Effector CD8-positive, alpha-beta T cell (primary cell): ENCODE measurements around the gene ATP10B.
"Not testable (repeated sequence)": the region's sequence is repeated elsewhere in the genome, so short reads cannot be mapped to it uniquely, and the experiment has no call there.

Source experiments
- DNase-seq: peaks from one replicate; lab custom pipeline; 2025; lab: John Stamatoyannopoulos, UW

ATP10B gene

DNA sequence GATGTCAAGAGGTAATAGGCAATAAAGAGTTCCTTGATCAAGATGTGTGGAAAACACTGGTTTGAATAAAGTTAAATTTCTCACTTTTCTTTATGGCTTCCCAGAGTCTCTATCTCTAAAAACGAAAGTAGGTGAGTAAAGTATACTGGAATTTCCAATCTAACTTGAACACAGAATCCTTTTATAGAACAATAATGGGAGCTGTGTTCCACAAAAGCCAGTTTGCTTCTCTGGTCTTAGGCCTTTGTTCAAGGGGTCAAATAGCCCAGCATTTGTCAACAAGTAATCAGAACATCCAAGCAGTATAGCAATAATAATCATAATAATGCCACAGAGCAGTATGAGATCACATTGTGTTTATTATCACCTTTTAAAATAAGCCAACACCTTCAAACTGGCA lies 20.2 kb downstream of the ATP10B start:
- no peak for DNase-seq

DNA sequence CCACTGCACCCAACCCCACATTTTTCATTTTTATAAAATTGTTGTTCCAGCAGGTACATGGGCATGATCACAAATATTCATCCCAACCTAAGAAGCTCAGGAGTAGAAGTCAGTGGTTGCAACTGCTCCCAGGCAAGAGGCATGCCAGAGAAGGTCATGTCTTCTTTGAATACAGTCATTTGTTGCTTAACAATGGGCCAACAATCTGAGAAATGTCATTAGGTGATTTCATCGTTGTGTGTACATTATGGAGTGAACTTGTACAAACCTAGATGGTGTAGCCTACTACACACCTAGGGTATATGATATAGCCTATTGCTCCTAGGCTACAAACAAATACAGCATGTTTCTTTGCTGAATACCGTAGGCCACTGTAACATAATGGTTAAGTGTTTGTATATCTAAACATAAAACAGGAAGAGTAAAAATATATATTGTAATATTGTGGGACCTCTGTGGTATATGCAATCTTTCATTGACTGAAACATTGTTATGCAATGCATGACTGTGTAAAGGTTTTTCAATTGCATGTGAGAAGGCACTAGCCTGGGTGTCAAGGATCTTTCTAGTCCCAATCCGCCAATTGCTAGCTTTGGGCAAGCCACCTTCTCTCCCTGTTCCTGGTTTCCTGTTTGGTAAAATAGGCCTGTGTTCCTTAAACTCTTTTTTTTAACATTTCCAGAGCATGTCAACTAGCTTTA lies 27.6 kb downstream of the ATP10B start:
- DNase-seq = no peak

DNA sequence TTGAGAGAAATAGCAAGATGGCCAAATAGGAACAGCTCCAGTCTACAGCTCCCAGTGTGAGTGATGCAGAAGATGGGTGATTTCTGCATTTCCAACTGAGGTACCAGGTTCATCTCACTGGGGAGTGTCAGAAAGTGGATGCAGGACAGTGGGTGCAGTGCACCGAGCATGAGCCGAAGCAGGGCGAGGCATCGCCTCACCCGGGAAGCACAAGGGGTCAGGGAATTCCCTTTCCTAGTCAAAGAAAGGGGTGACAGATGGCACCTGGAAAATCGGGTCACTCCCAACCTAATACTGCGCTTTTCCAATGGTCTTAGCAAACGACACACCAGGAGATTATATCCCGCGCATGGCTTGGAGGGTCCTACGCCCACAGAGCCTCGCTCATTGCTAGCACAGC lies 39.0 kb downstream of the ATP10B start:
- DNase-seq = not testable (repeated sequence)

- no peak for DNase-seq
These were observed 46.6 kb downstream of the ATP10B start for GRCh38 chr5:160805376-160805775.

DNA sequence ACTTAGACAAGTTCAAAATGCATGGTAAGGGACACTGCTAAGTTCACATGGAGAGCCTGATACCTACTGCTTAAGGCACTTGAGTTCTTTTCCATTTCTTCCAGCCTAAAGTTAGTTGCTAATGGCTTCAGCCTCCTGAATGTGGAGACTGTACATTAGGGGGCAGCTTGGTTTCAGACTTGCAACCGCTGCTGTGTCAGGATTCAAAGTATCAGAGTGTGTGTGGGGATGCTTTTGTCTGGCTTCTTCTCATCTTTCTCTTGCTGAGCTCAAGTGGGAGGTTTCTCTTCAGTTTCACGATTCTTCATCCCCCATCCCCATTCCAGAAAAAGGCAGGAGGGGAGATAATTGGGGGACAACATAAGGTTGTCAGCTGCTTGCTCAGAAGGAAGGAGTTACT lies 49.4 kb downstream of the ATP10B start:
- no peak for DNase-seq

GRCh38 chr5:160800375-160801275 lies 51.4 kb downstream of the ATP10B start:
- no peak for DNase-seq

DNA sequence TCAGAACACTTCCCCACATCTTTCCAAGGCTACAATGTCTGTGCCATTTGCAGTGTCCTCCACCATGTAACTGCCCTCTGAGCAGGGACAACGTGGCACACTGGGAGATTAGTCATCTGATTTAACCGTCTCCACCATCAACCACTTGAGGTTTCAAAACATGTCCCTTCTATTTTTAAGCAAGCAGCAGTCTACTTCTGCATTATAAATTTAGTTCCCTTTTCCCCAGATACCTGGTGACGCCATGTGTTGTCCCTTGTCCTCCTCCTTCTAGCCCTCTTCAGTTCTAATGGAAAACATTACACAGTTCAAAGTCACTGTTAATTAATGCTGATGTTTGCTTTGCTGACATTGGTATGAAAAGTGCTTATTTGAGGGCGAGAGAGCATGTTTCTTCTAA lies 52.8 kb downstream of the ATP10B start:
- DNase-seq = no peak

- no peak for DNase-seq
These were observed 55.0 kb downstream of the ATP10B start for GRCh38 chr5:160797020-160797419.

- no peak for DNase-seq
These were observed 58.5 kb downstream of the ATP10B start for GRCh38 chr5:160793530-160793899.

GRCh38 chr5:160792732-160793529 lies 59.1 kb downstream of the ATP10B start:
- DNase-seq = no peak

DNA sequence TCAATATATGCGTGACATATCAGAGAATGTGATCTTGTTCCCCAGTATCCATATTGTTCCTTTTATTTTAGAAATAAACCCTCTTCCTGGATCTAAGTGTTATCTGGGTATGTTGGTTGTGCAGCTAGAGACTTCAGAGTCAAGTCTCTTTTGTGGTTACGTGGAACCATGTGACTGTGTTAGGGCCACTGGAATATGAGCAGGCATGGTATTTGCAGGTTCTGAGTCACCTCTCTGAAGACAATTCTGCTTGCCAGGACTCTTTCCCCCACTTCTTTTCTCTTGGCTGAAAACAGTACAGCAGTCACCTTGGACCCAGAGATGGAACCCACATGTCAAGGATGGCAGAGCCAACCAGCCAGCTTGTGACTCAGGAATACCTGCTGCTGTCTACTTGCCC lies 59.7 kb downstream of the ATP10B start:
- no peak for DNase-seq

- DNase-seq = no peak
These were observed 62.7 kb downstream of the ATP10B start for GRCh38 chr5:160789219-160789859.

DNA sequence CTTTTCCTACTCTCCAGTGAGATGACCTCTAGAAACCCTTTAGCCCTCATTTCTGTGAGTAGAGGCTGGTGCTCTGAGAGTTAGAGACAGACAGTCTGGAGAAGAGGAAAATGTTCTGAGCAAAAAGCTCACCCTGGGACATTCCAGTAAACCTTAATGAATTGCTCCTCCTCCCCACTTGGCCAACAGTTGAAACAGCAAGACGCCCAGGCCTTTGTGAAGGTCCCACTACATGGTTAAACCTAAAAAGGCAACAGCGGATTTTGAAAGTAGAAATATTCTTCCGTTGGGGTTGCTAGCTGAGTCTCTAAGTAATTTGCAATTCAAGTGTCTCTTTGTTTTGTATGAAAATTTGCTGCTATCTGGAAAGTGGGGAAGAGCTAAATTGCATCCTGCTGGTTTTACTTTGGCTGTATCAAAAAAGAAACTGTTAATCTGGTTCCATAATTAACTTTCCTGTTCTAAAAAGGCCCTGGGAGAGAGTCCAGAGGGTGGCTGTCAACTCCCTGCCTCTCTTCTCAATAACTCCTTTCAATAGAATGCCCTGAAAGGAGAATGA lies 63.8 kb downstream of the ATP10B start:
- no peak for DNase-seq

DNA sequence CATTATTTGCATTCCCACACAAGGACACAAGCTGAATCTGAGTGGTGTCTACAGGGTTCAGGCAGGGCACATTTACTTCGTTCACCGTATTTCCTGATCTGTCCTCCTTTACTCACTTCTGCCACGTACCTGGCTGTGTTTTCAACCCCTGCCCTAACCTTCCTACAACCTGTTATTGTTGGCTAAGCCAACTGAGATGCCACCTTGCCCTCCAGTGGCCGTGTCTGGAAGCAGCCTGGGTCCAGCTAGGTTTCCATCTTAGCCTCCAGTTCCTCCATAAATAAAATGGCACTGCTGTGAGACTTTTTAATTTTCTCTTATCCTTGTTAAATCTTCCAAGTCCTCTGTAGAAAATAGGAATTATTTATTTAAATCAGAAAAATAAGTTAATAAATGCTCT lies 64.8 kb downstream of the ATP10B start:
- no peak for DNase-seq

- DNase-seq = no peak
These were observed 77.2 kb downstream of the ATP10B start for GRCh38 chr5:160774666-160775315.

DNA sequence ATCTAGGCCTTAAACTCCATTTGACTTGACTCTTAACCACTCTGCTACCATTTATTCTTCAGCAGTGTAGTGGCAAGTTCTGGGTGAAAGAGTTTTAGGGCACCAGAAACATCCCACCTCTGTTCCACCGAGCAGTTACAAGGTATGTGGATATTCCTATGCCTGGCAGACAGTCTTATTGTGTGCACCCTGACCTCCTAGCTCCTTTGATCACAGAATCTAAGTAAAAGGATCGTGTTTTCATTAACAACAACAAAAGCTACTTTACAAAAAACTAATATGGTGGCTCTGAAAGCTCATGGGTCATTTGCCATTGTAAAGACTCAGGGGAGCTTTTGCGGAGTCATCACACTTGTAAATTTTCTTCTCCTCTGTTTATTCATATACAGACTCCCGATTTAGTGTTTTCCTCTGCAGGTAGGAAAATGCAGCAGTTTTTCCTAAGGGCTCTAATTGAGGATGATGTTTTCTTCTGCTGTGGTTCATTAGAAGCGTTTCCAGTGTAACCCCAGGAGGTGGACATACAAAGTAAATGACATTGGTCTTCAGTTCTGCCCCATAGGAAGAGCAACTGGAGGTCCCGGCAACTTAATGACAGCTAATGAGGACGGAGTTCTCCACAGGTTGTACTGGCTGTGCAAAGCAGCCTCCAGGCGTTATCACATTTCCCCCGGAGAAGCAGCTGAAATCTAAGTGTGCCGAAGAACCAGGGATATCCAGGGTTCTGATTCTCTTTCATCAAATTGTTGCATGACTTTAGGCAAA lies 78.2 kb downstream of the ATP10B start:
- no peak for DNase-seq

- DNase-seq = no peak
These were observed 79.2 kb downstream of the ATP10B start for GRCh38 chr5:160772854-160773253.

GRCh38 chr5:160770718-160771117 lies 81.3 kb downstream of the ATP10B start:
- no peak for DNase-seq

GRCh38 chr5:160769301-160769700 lies 82.7 kb downstream of the ATP10B start:
- DNase-seq = no peak

DNA sequence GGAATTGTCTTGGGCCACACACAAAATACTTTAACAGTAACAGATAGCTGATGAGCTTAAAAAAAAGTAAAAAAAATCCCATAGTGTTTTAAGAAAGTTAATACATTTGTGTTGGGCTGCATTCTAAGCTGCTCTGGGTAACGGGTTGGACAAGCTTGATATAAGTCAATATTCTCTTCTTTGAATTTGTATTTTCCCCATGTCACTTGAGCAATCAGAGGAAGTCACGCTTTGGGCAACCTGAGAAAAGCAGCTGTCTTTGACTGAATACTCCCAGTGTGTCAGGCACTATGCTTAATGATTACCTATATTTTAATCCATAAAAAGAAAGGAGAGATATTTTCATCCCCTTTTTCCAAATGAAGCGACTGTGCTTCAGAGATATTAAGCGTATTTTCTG lies 84.9 kb downstream of the ATP10B start:
- no peak for DNase-seq
